IMR-90 (cell line): ENCODE measurements around the gene OR2T12. TPM values are rescaled to one million over a fixed set of nuclear protein-coding genes. Genes with fewer than 3 reads are reported as not detected.

Experiments used
- ATAC-seq: fragments of 200-7000 bp; cut with Tn5 transposase; 2 replicates; pipeline ENCODE4 v1.9.1; 2020; ENCODE audit warnings: low read depth, mild to moderate bottlenecking, moderate library complexity
- BruUV-seq: library from RNA; stranded (reverse); fragments of 400-500 nt; replicated peaks from 2 replicates; lab custom pipeline; 2021; lab: Mats Ljungman, UMichigan
- CTCF ChIA-PET: fragments of 300-600 bp; formaldehyde crosslinking; extraction: SDS; loops from one replicate; lab custom pipeline; 2021; ENCODE audit warnings: antibody characterized with exemption; lab: Yijun Ruan, JAX
- POLR2A ChIA-PET: fragments of 300-600 bp; sonication (Branson Sonifier 250); formaldehyde crosslinking; loops from one replicate; lab custom pipeline; 2022; ENCODE audit warnings: antibody characterized with exemption; ENCODE audit not compliant: unreplicated experiment; lab: Charles Lee
- DNase-seq: peaks from one replicate; pipeline ENCODE4 v3.0.0; 2013
- H2AFZ ChIP-seq: replicated peaks from 2 replicates; pipeline ENCODE3; 2013; ENCODE audit warnings: low read length, mild to moderate bottlenecking; ENCODE audit not compliant: poor library complexity
- H2AK5ac ChIP-seq: 2 replicates; pipeline ENCODE4 v1.6.1; 2013; ENCODE audit warnings: low read depth, low read length, inconsistent platforms
- H2AK9ac ChIP-seq: replicated peaks from 2 replicates; pipeline ENCODE3; 2013; ENCODE audit warnings: mild to moderate bottlenecking, low read depth, low read length, moderate library complexity; ENCODE audit not compliant: poor library complexity
- H2BK120ac ChIP-seq: 2 replicates; pipeline ENCODE4 v1.6.1; 2013; ENCODE audit warnings: low read depth, low read length, inconsistent platforms
- H2BK15ac ChIP-seq: 3 replicates; pipeline ENCODE4 v1.6.1; 2013; ENCODE audit warnings: low read depth, low read length, inconsistent platforms
- H2BK20ac ChIP-seq: 2 replicates; pipeline ENCODE4 v1.6.1; 2013; ENCODE audit warnings: low read depth, mild to moderate bottlenecking, inconsistent platforms, low read length, moderate library complexity
- H2BK5ac ChIP-seq: 2 replicates; pipeline ENCODE4 v1.6.1; 2013; ENCODE audit warnings: mild to moderate bottlenecking, low read depth, low read length, inconsistent platforms; ENCODE audit not compliant: poor library complexity, severe bottlenecking
- H3K14ac ChIP-seq: replicated peaks from 2 replicates; pipeline ENCODE4 v1.6.1; 2013; ENCODE audit warnings: low read depth, low read length, inconsistent platforms
- H3K18ac ChIP-seq: 2 replicates; pipeline ENCODE4 v1.6.1; 2013; ENCODE audit warnings: low read depth, low read length, control low read depth
- H3K23ac ChIP-seq: 2 replicates; pipeline ENCODE4 v1.6.1; 2013; ENCODE audit warnings: low read depth, low read length, inconsistent platforms
- H3K27ac ChIP-seq: 2 replicates; pipeline ENCODE4 v1.5.1; 2013; ENCODE audit warnings: mild to moderate bottlenecking, control low read depth, low read length; ENCODE audit not compliant: insufficient read depth
- H3K27me3 ChIP-seq: 2 replicates; pipeline ENCODE4 v1.6.1; 2013; ENCODE audit warnings: low read length; ENCODE audit not compliant: control insufficient read depth, insufficient read depth
- H3K36me3 ChIP-seq: 2 replicates; pipeline ENCODE4 v1.6.1; 2013; ENCODE audit warnings: low read length, mixed read lengths; ENCODE audit not compliant: control insufficient read depth, insufficient read depth
- H3K4ac ChIP-seq: 2 replicates; pipeline ENCODE4 v1.6.1; 2013; ENCODE audit warnings: low read depth, low read length, inconsistent platforms
- H3K4me1 ChIP-seq: 2 replicates; pipeline ENCODE4 v1.6.1; 2013; ENCODE audit warnings: low read length, mixed read lengths; ENCODE audit not compliant: control insufficient read depth, insufficient read depth
- H3K4me2 ChIP-seq: 2 replicates; pipeline ENCODE4 v1.6.1; 2013; ENCODE audit warnings: low read depth, mild to moderate bottlenecking, control low read depth, low read length, moderate library complexity
- H3K4me3 ChIP-seq: 2 replicates; pipeline ENCODE4 v1.5.1; 2013; ENCODE audit warnings: low read depth, mild to moderate bottlenecking, control low read depth, low read length, moderate library complexity; ENCODE audit not compliant: insufficient read depth
- H3K56ac ChIP-seq: 2 replicates; pipeline ENCODE4 v1.6.1; 2013; ENCODE audit warnings: low read length, inconsistent platforms; ENCODE audit not compliant: insufficient read depth; ENCODE audit errors: extremely low read depth
- H3K79me1 ChIP-seq, 2 experiments: 2 replicates each; pipeline ENCODE4 v1.6.1; 2013; ENCODE audit warnings: low read length in 2 of 2, inconsistent platforms in 1 of 2, low read depth in 1 of 2
- H3K9ac ChIP-seq: 2 replicates; pipeline ENCODE4 v1.6.1; 2013; ENCODE audit warnings: low read depth, low read length, control low read depth
- H3K9me1 ChIP-seq: 2 replicates; pipeline ENCODE4 v1.6.1; 2013; ENCODE audit warnings: low read length, inconsistent platforms; ENCODE audit not compliant: insufficient read depth
- H3K9me3 ChIP-seq: 2 replicates; pipeline ENCODE4 v1.6.1; 2013; ENCODE audit warnings: low read length; ENCODE audit not compliant: control insufficient read depth, insufficient read depth
- H4K20me1 ChIP-seq: 2 replicates; pipeline ENCODE4 v1.6.1; 2013; ENCODE audit warnings: low read length, inconsistent platforms; ENCODE audit not compliant: insufficient read depth
- H4K5ac ChIP-seq: 2 replicates; pipeline ENCODE4 v1.6.1; 2013; ENCODE audit warnings: mild to moderate bottlenecking, low read depth, low read length, control low read depth
- H4K8ac ChIP-seq, 2 experiments: 2 replicates each; pipeline ENCODE4 v1.6.1; 2013; ENCODE audit warnings: low read depth in 2 of 2, low read length in 2 of 2, control low read depth in 1 of 2, inconsistent platforms in 1 of 2
- H4K91ac ChIP-seq: 2 replicates; pipeline ENCODE4 v1.6.1; 2013; ENCODE audit warnings: low read depth, low read length, inconsistent platforms; ENCODE audit not compliant: insufficient read depth
- MAFK ChIP-seq: IDR thresholded peaks from 2 replicates; pipeline ENCODE4 v1.6.1; 2012; ENCODE audit warnings: low read depth, low read length, improper control_type of control experiment
- MAZ ChIP-seq: IDR thresholded peaks from 2 replicates; pipeline ENCODE4 v1.6.1; 2012; ENCODE audit warnings: low read depth, mild to moderate bottlenecking, low read length, improper control_type of control experiment, moderate library complexity, borderline replicate concordance
- USF2 ChIP-seq: fragments of 150-350 bp; IDR thresholded peaks from 2 replicates; pipeline ENCODE4 v1.6.1; 2017; ENCODE audit warnings: mild to moderate bottlenecking, antibody characterized with exemption, low read length, low read depth
- WGBS, 2 experiments: methylation state at CpG; one replicate each; pipeline versions ENCODE4 v1.1.5 to v1.1.7; 2013; ENCODE audit warnings: missing lambda C conversion rate in 2 of 2; ENCODE audit not compliant: insufficient read length in 1 of 2; ENCODE audit errors: extremely low coverage in 2 of 2; 5-methylcytosine and 5-hydroxymethylcytosine counted together
- dilution Hi-C: fragments of 300-500 bp; cut with HindIII; formaldehyde crosslinking; loops from one replicate; pipeline ENCODE4 v1.14.3; 2018; ENCODE audit warnings: low sequenced_read_pairs; ENCODE audit not compliant: unreplicated experiment
- in situ Hi-C: fragments of 300-500 bp; cut with MboI; formaldehyde crosslinking; loops from 3 replicates; pipeline ENCODE4 v1.14.3; 2019; ENCODE audit warnings: low sequenced_read_pairs, inconsistent platforms, mixed read lengths
- intact Hi-C: fragments of 100-400 bp; cut with micrococcal nuclease; formaldehyde crosslinking; loops from 2 replicates; pipeline ENCODE4 v1.10.0; 2022
- polyA plus RNA-seq, 3 experiments: library from polyadenylated mRNA; depleted of rRNA; stranded (reverse); fragments of >200 nt; gene quantifications; 2 replicates each; pipeline ENCODE4 v1.2.3, GENCODE V29; 2012; ENCODE audit warnings: low replicate concordance in 1 of 3
- total RNA-seq: library from RNA; depleted of rRNA; stranded (reverse); fragments of >200 nt; gene quantifications from 2 replicates; pipeline ENCODE4 v1.2.3, GENCODE V29; 2012
- TF ChIP-seq, protein P1 (sequence below): conservative IDR thresholded peaks from 2 replicates; pipeline ENCODE4 v1.5.1; 2012; ENCODE audit warnings: mild to moderate bottlenecking, low read depth, low read length, improper control_type of control experiment

The OR2T12 gene
- total and polyA plus RNA-seq, 2 of the 4 experiments (the other 2 are of a cell fraction): not detected

GRCh38 chr1:248288391-248288790 lies 14.8 kb downstream of the OR2T12 start:
- H3K4me3 ChIP-seq: no peak overlapping the region
- H2BK120ac ChIP-seq: no peak overlapping the region
- no peak overlapping the region for H3K23ac ChIP-seq
- no CpG with 5 or more reads among the region's 6 CpGs for WGBS, 2 experiments
- no peak overlapping the region for H3K18ac ChIP-seq
- intact Hi-C loops: no loop called here
- H2BK15ac ChIP-seq: no peak overlapping the region
- H2AK5ac ChIP-seq: no peak overlapping the region
- H3K14ac ChIP-seq: no peak overlapping the region
- in situ Hi-C loops: no loop called here
- no peak overlapping the region for H4K5ac ChIP-seq
- no peak overlapping the region for H2BK5ac ChIP-seq
- BruUV-seq: no TSS peak
- no peak overlapping the region for H3K4ac ChIP-seq
- ChIA-PET CTCF (no interaction called here), POLR2A (no interaction called here)
- no peaks in the 10 kb centered on the region for H3K79me1 ChIP-seq
- TF ChIP-seq USF2 (no peak), MAFK (no peak), MAZ (no peak)
- TF ChIP-seq, protein P1, sequence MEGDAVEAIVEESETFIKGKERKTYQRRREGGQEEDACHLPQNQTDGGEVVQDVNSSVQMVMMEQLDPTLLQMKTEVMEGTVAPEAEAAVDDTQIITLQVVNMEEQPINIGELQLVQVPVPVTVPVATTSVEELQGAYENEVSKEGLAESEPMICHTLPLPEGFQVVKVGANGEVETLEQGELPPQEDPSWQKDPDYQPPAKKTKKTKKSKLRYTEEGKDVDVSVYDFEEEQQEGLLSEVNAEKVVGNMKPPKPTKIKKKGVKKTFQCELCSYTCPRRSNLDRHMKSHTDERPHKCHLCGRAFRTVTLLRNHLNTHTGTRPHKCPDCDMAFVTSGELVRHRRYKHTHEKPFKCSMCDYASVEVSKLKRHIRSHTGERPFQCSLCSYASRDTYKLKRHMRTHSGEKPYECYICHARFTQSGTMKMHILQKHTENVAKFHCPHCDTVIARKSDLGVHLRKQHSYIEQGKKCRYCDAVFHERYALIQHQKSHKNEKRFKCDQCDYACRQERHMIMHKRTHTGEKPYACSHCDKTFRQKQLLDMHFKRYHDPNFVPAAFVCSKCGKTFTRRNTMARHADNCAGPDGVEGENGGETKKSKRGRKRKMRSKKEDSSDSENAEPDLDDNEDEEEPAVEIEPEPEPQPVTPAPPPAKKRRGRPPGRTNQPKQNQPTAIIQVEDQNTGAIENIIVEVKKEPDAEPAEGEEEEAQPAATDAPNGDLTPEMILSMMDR: no peak
- H3K56ac ChIP-seq: no peak overlapping the region
- H2AK9ac ChIP-seq: no peak overlapping the region
- H3K4me1 ChIP-seq: no peaks in the 10 kb centered on the region
- H3K27ac ChIP-seq: no peak overlapping the region
- no peaks in the 10 kb centered on the region for H3K27me3 ChIP-seq
- H4K8ac ChIP-seq: no peak overlapping the region
- DNase-seq (no peak), ATAC-seq (no peak)
- H3K4me2 ChIP-seq: no peak overlapping the region
- H2AFZ ChIP-seq: no peak overlapping the region
- no peak overlapping the region for H4K91ac ChIP-seq
- dilution Hi-C loops: no loop called here
- no peaks in the 10 kb centered on the region for H3K36me3 ChIP-seq
- no peaks in the 10 kb centered on the region for H3K9me1 ChIP-seq
- no peak overlapping the region for H3K9ac ChIP-seq
- H3K9me3 ChIP-seq: no peaks in the 10 kb centered on the region
- no peaks in the 10 kb centered on the region for H4K20me1 ChIP-seq
- H2BK20ac ChIP-seq: no peak overlapping the region
